Measurements from ENCODE around the gene RCBTB1. TPM values are rescaled to one million over a fixed set of nuclear protein-coding genes. Genes with fewer than 3 reads are reported as not detected.

Gene RCBTB1
- total RNA-seq: 14.9 and 16.3 TPM in 2 replicates

- Mint-ChIP-seq H3K4me1 (ENCODE audit: low read depth) (peaks cover 20% of the 10 kb centered on the region), H3K27ac (peak within 1 kb of the TSS; percentile 93), H3K9me3 (no peaks in the 10 kb centered on the region), H3K27me3 (ENCODE audit: insufficient read depth) (peaks cover 2% of the 10 kb centered on the region), H3K36me3 (ENCODE audit: low read depth) (peaks cover 10% of the 10 kb centered on the region), H3K4me3 (peak within 1 kb of the TSS; percentile 90)
- intact Hi-C loops (cut with micrococcal nuclease): loop anchor here (1.0 to 5.0 kb wide), 9 partner anchors 22 to 497 kb away; partner anchors contain the start of genes CAB39L, CDADC1, EBPL and KPNA3
- DNase-seq (ENCODE audit: low spot score): peak; percentile 60
Measured at GRCh38 chr13:49585220-49586157, at the start of gene RCBTB1. Gene RCBTB1 (minus strand): TSS chr13:49585558. CDS start chr13:49567279, 18,279 bp downstream.

GRCh38 chr13:49633710-49634109 lies 48.4 kb upstream of the RCBTB1 start:
- no peak overlapping the region for H3K27ac Mint-ChIP-seq
- no peaks in the 10 kb centered on the region for H3K9me3 Mint-ChIP-seq
- peaks cover 7% of the 10 kb centered on the region for H3K4me1 Mint-ChIP-seq (ENCODE audit: low read depth)
- no peaks in the 10 kb centered on the region for H3K27me3 Mint-ChIP-seq (ENCODE audit: insufficient read depth)
- peaks cover 2% of the 10 kb centered on the region for H3K36me3 Mint-ChIP-seq (ENCODE audit: low read depth)
- no peak for DNase-seq (ENCODE audit: low spot score)
- no peak overlapping the region for H3K4me3 Mint-ChIP-seq
- intact Hi-C loops (cut with micrococcal nuclease): no loop called here

GRCh38 chr13:49632156-49632555 lies 46.8 kb upstream of the RCBTB1 start:
- H3K4me1 Mint-ChIP-seq (ENCODE audit: low read depth): peaks cover 17% of the 10 kb centered on the region
- H3K4me3 Mint-ChIP-seq: no peak overlapping the region
- H3K27ac Mint-ChIP-seq: no peak overlapping the region
- DNase-seq (ENCODE audit: low spot score): no peak
- intact Hi-C loops (cut with micrococcal nuclease): no loop called here
- peaks cover 5% of the 10 kb centered on the region for H3K36me3 Mint-ChIP-seq (ENCODE audit: low read depth)
- no peaks in the 10 kb centered on the region for H3K9me3 Mint-ChIP-seq
- H3K27me3 Mint-ChIP-seq (ENCODE audit: insufficient read depth): no peaks in the 10 kb centered on the region

GRCh38 chr13:49630580-49630979 lies 45.2 kb upstream of the RCBTB1 start:
- peaks cover 17% of the 10 kb centered on the region for H3K4me1 Mint-ChIP-seq (ENCODE audit: low read depth)
- H3K4me3 Mint-ChIP-seq: no peak overlapping the region
- intact Hi-C loops (cut with micrococcal nuclease): no loop called here
- H3K36me3 Mint-ChIP-seq (ENCODE audit: low read depth): peaks cover 5% of the 10 kb centered on the region
- H3K27ac Mint-ChIP-seq: no peak overlapping the region
- H3K27me3 Mint-ChIP-seq (ENCODE audit: insufficient read depth): no peaks in the 10 kb centered on the region
- no peaks in the 10 kb centered on the region for H3K9me3 Mint-ChIP-seq
- DNase-seq (ENCODE audit: low spot score): no peak

- no peaks in the 10 kb centered on the region for H3K27me3 Mint-ChIP-seq (ENCODE audit: insufficient read depth)
- no peak overlapping the region for H3K27ac Mint-ChIP-seq
- no peaks in the 10 kb centered on the region for H3K9me3 Mint-ChIP-seq
- intact Hi-C loops (cut with micrococcal nuclease): loop anchor here (5.0 kb wide), 1 partner anchor 162 kb away; the partner anchor contains the start of gene KPNA3
- DNase-seq (ENCODE audit: low spot score): no peak
- H3K4me1 Mint-ChIP-seq (ENCODE audit: low read depth): peaks cover 17% of the 10 kb centered on the region
- H3K36me3 Mint-ChIP-seq (ENCODE audit: low read depth): peaks cover 5% of the 10 kb centered on the region
- H3K4me3 Mint-ChIP-seq: no peak overlapping the region
Measured at GRCh38 chr13:49629947-49630346, 44.6 kb upstream of the RCBTB1 start.

- no peak overlapping the region for H3K27ac Mint-ChIP-seq
- H3K36me3 Mint-ChIP-seq (ENCODE audit: low read depth): peaks cover 5% of the 10 kb centered on the region
- peaks cover 17% of the 10 kb centered on the region for H3K4me1 Mint-ChIP-seq (ENCODE audit: low read depth)
- no peak for DNase-seq (ENCODE audit: low spot score)
- intact Hi-C loops (cut with micrococcal nuclease): loop anchor here (5.0 kb wide), 1 partner anchor 163 kb away; the partner anchor contains the start of gene KPNA3
- peak overlapping the region; percentile 92 for H3K4me3 Mint-ChIP-seq
- H3K27me3 Mint-ChIP-seq (ENCODE audit: insufficient read depth): no peaks in the 10 kb centered on the region
- no peaks in the 10 kb centered on the region for H3K9me3 Mint-ChIP-seq
Measured at GRCh38 chr13:49629196-49629938, 44.0 kb upstream of the RCBTB1 start.

GRCh38 chr13:49627831-49628652 lies 42.7 kb upstream of the RCBTB1 start, which contains the start of gene ARL11:
Gene ARL11 (plus strand): TSS chr13:49628507. CDS start chr13:49630448, 1,941 bp downstream.
- Mint-ChIP-seq H3K4me3 (peak within 1 kb of the TSS; percentile 92), H3K9me3 (no peaks in the 10 kb centered on the region), H3K4me1 (ENCODE audit: low read depth) (peaks cover 17% of the 10 kb centered on the region), H3K27ac (peak within 1 kb of the TSS; percentile 90), H3K36me3 (ENCODE audit: low read depth) (peaks cover 5% of the 10 kb centered on the region), H3K27me3 (ENCODE audit: insufficient read depth) (peaks cover 2% of the 10 kb centered on the region)
- intact Hi-C loops (cut with micrococcal nuclease): loop anchor here (5.0 kb wide), 1 partner anchor 164 kb away; the partner anchor contains the start of gene KPNA3
- DNase-seq (ENCODE audit: low spot score): peak; percentile 58

GRCh38 chr13:49625392-49626079 lies 40.2 kb upstream of the RCBTB1 start:
- intact Hi-C loops (cut with micrococcal nuclease): loop anchor here (5.0 kb wide), 1 partner anchor 167 kb away; the partner anchor contains the start of gene KPNA3
- H3K4me3 Mint-ChIP-seq: no peak overlapping the region
- peaks cover 17% of the 10 kb centered on the region for H3K4me1 Mint-ChIP-seq (ENCODE audit: low read depth)
- peaks cover 2% of the 10 kb centered on the region for H3K27me3 Mint-ChIP-seq (ENCODE audit: insufficient read depth)
- no peak overlapping the region for H3K27ac Mint-ChIP-seq
- H3K36me3 Mint-ChIP-seq (ENCODE audit: low read depth): peaks cover 5% of the 10 kb centered on the region
- DNase-seq (ENCODE audit: low spot score): no peak
- H3K9me3 Mint-ChIP-seq: no peaks in the 10 kb centered on the region

GRCh38 chr13:49624229-49624628 lies 38.9 kb upstream of the RCBTB1 start:
- DNase-seq (ENCODE audit: low spot score): no peak
- peaks cover 15% of the 10 kb centered on the region for H3K4me1 Mint-ChIP-seq (ENCODE audit: low read depth)
- intact Hi-C loops (cut with micrococcal nuclease): no loop called here
- H3K4me3 Mint-ChIP-seq: no peak overlapping the region
- H3K27ac Mint-ChIP-seq: no peak overlapping the region
- no peaks in the 10 kb centered on the region for H3K9me3 Mint-ChIP-seq
- peaks cover 2% of the 10 kb centered on the region for H3K27me3 Mint-ChIP-seq (ENCODE audit: insufficient read depth)
- peaks cover 2% of the 10 kb centered on the region for H3K36me3 Mint-ChIP-seq (ENCODE audit: low read depth)

GRCh38 chr13:49622174-49622946 lies 37.0 kb upstream of the RCBTB1 start:
- Mint-ChIP-seq H3K36me3 (ENCODE audit: low read depth) (no peaks in the 10 kb centered on the region), H3K27me3 (ENCODE audit: insufficient read depth) (peaks cover 2% of the 10 kb centered on the region), H3K9me3 (no peaks in the 10 kb centered on the region), H3K27ac (no peak overlapping the region), H3K4me1 (ENCODE audit: low read depth) (no peaks in the 10 kb centered on the region), H3K4me3 (no peak overlapping the region)
- DNase-seq (ENCODE audit: low spot score): no peak
- intact Hi-C loops (cut with micrococcal nuclease): no loop called here

GRCh38 chr13:49620170-49620621 lies 34.8 kb upstream of the RCBTB1 start:
- H3K27me3 Mint-ChIP-seq (ENCODE audit: insufficient read depth): peaks cover 2% of the 10 kb centered on the region
- H3K9me3 Mint-ChIP-seq: no peaks in the 10 kb centered on the region
- no peaks in the 10 kb centered on the region for H3K4me1 Mint-ChIP-seq (ENCODE audit: low read depth)
- H3K27ac Mint-ChIP-seq: no peak overlapping the region
- no peaks in the 10 kb centered on the region for H3K36me3 Mint-ChIP-seq (ENCODE audit: low read depth)
- peak overlapping the region; percentile 13 for H3K4me3 Mint-ChIP-seq
- DNase-seq (ENCODE audit: low spot score): no peak
- intact Hi-C loops (cut with micrococcal nuclease): no loop called here

Measured in activated T-helper 1 cell treated with anti-CD3 and anti-CD28 coated beads, Interleukin-12 subunit alpha, Interleukin-12 subunit beta, Interleukin-2, Interleukin-4 antibody, amounts not matched to agents 30 ng/mL and 10 ng/mL and 1 ng/mL, durations not matched to agents 14 hours and 24 hours and 36 hours (primary cell).